Suprapubic skin (tissue), 4 donors: ENCODE results near the gene MAST4. TPM values are rescaled to one million over a fixed set of nuclear protein-coding genes. Genes with fewer than 3 reads are reported as not detected.

Experiments
- DNase-seq, 2 donors: peaks; one replicate each; pipeline ENCODE4 v3.0.0-alpha.2; 2019; ENCODE audit warnings: low spot score in 2 of 2
- H3K27ac ChIP-seq: fragments of 200-600 bp; sonication (generic); one replicate; pipeline ENCODE4 v1.5.1; 2019
- H3K27me3 ChIP-seq: fragments of 200-600 bp; sonication (generic); one replicate; pipeline ENCODE4 v1.5.1; 2019
- H3K36me3 ChIP-seq: fragments of 200-600 bp; sonication (generic); one replicate; pipeline ENCODE4 v1.5.1; 2019
- H3K4me1 ChIP-seq: fragments of 200-600 bp; sonication (generic); one replicate; pipeline ENCODE4 v1.5.1; 2019
- H3K4me3 ChIP-seq: fragments of 200-600 bp; sonication (generic); one replicate; pipeline ENCODE4 v1.5.1; 2019; ENCODE audit warnings: mild to moderate bottlenecking
- H3K9me3 ChIP-seq: fragments of 200-600 bp; sonication (generic); one replicate; pipeline ENCODE4 v1.5.1; 2019
- CTCF ChIP-seq, 2 donors: fragments of 200-600 bp in 1 of 2; fragments of 450-650 bp in 1 of 2; sonication (generic) in 1 of 2; IDR thresholded peaks; one replicate each; pipeline ENCODE4 v1.5.1; 2016 to 2019; ENCODE audit warnings: antibody characterized with exemption in 2 of 2, mild to moderate bottlenecking in 1 of 2, moderate library complexity in 1 of 2
- EP300 ChIP-seq: sonication (generic); formaldehyde crosslinking; IDR thresholded peaks from one replicate; pipeline ENCODE4 v1.6.1; 2017; ENCODE audit warnings: antibody characterized with exemption
- POLR2A ChIP-seq, 2 donors: fragments of 450-650 bp; IDR thresholded peaks; one replicate each; pipeline ENCODE4 v1.6.1; 2017; ENCODE audit warnings: antibody characterized with exemption in 2 of 2, mild to moderate bottlenecking in 2 of 2, moderate library complexity in 2 of 2
- POLR2AphosphoS5 ChIP-seq, 3 donors: sonication (generic); formaldehyde crosslinking; IDR thresholded peaks; one replicate each; pipeline ENCODE4 v1.6.1; 2017; ENCODE audit warnings: antibody characterized with exemption in 3 of 3
- WGBS: methylation state at CpG from one replicate; pipeline ENCODE4 v1.1.5; 2018; 5-methylcytosine and 5-hydroxymethylcytosine counted together
- total RNA-seq, 4 donors: library from RNA; depleted of rRNA; stranded (reverse); fragments of >200 nt; gene quantifications; one replicate each; pipeline ENCODE4 v1.1.0, GENCODE V29; 2016

MAST4 gene
- total RNA-seq, 4 donors from 2014 or later = 79.2 to 144 (median 98.1) TPM

GRCh38 chr5:66642538-66642937, 46.3 kb downstream of the MAST4 start:
- H3K27ac ChIP-seq = no peak overlapping the region
- no peak for DNase-seq

GRCh38 chr5:66643387-66643786, 47.2 kb downstream of the MAST4 start:
- no peaks in the 10 kb centered on the region for H3K9me3 ChIP-seq
- TF ChIP-seq CTCF (IDR thresholded peaks at IDR 0.05) (no peak), EP300 (no peak), POLR2AphosphoS5 (IDR thresholded peaks at IDR 0.05) (no peak), POLR2A (IDR thresholded peaks at IDR 0.05) (no peak)
- no peaks in the 10 kb centered on the region for H3K36me3 ChIP-seq
- no peak overlapping the region for H3K4me3 ChIP-seq
- no peaks in the 10 kb centered on the region for H3K4me1 ChIP-seq
- no peak for DNase-seq
- no peak overlapping the region for H3K27ac ChIP-seq
- H3K27me3 ChIP-seq = no peaks in the 10 kb centered on the region

More at GRCh38 chr5:66642538-66642937, 46.3 kb downstream of the MAST4 start:
- Histone ChIP-seq H3K9me3 (no peaks in the 10 kb centered on the region), H3K36me3 (no peaks in the 10 kb centered on the region), H3K4me1 (no peaks in the 10 kb centered on the region), H3K4me3 (no peak overlapping the region), H3K27me3 (no peaks in the 10 kb centered on the region)
- WGBS = 90% methylated on average over 3 of the region's 3 CpGs
- no peak for TF ChIP-seq POLR2A (IDR thresholded peaks at IDR 0.05)
- no peak for TF ChIP-seq EP300
- no peak for TF ChIP-seq POLR2AphosphoS5 (IDR thresholded peaks at IDR 0.05)
- no peak for TF ChIP-seq CTCF (IDR thresholded peaks at IDR 0.05)

- no peak overlapping the region for H3K4me3 ChIP-seq
- H3K27ac ChIP-seq = no peak overlapping the region
- H3K36me3 ChIP-seq = no peaks in the 10 kb centered on the region
- H3K27me3 ChIP-seq = no peaks in the 10 kb centered on the region
- H3K9me3 ChIP-seq = no peaks in the 10 kb centered on the region
- no peak for DNase-seq
- no peak for TF ChIP-seq CTCF (IDR thresholded peaks at IDR 0.05)
- TF ChIP-seq POLR2A (IDR thresholded peaks at IDR 0.05) = no peak
- TF ChIP-seq EP300 = no peak
- no peak for TF ChIP-seq POLR2AphosphoS5 (IDR thresholded peaks at IDR 0.05)
- H3K4me1 ChIP-seq = no peaks in the 10 kb centered on the region
Observed at GRCh38 chr5:66644111-66644510, 47.9 kb downstream of the MAST4 start.

- TF ChIP-seq POLR2A (IDR thresholded peaks at IDR 0.05) (no peak), CTCF (IDR thresholded peaks at IDR 0.05) (no peak), POLR2AphosphoS5 (IDR thresholded peaks at IDR 0.05) (no peak), EP300 (no peak)
- no peaks in the 10 kb centered on the region for H3K27me3 ChIP-seq
- WGBS = 71% methylated on average over 3 of the region's 3 CpGs
- DNase-seq = no peak
- no peaks in the 10 kb centered on the region for H3K36me3 ChIP-seq
- no peak overlapping the region for H3K27ac ChIP-seq
- no peaks in the 10 kb centered on the region for H3K4me1 ChIP-seq
- H3K4me3 ChIP-seq = no peak overlapping the region
- no peaks in the 10 kb centered on the region for H3K9me3 ChIP-seq
Observed at GRCh38 chr5:66645039-66645438, 48.8 kb downstream of the MAST4 start.

GRCh38 chr5:66646570-66646969, 50.4 kb downstream of the MAST4 start:
- no peaks in the 10 kb centered on the region for H3K9me3 ChIP-seq
- DNase-seq = no peak
- H3K27ac ChIP-seq = no peak overlapping the region
- WGBS = 82% methylated on average over 2 of the region's 2 CpGs
- no peak overlapping the region for H3K4me3 ChIP-seq
- no peaks in the 10 kb centered on the region for H3K4me1 ChIP-seq
- H3K36me3 ChIP-seq = no peaks in the 10 kb centered on the region
- H3K27me3 ChIP-seq = no peaks in the 10 kb centered on the region
- TF ChIP-seq EP300 = no peak
- TF ChIP-seq CTCF (IDR thresholded peaks at IDR 0.05) = no peak
- no peak for TF ChIP-seq POLR2AphosphoS5 (IDR thresholded peaks at IDR 0.05)
- no peak for TF ChIP-seq POLR2A (IDR thresholded peaks at IDR 0.05)
